ENCODE data around the gene GFPT2.

- TF ChIP-seq CTCF (IDR thresholded peaks at IDR 0.05) (no peak), POLR2A (IDR thresholded peaks at IDR 0.05) (no peak)
These were observed 18.2 kb downstream of the GFPT2 start for GRCh38 chr5:180334751-180335613.
